WERI-Rb-1 (cell line): ENCODE measurements around the gene TSHZ2.
"Not testable (repeated sequence)": the region's sequence is repeated elsewhere in the genome, so short reads cannot be mapped to it uniquely, and the experiment has no call there.

Experiments
- DNase-seq: peaks from one replicate; pipeline ENCODE4 v3.0.0-alpha.2; 2020
- H3K27ac ChIP-seq: fragments of 250-450 bp; sonication (Bioruptor Pico); 2 replicates; pipeline ENCODE4 v1.5.1; 2020; ENCODE audit warnings: mild to moderate bottlenecking, moderate library complexity
- H3K27me3 ChIP-seq: fragments of 250-450 bp; sonication (Bioruptor Pico); 2 replicates; pipeline ENCODE4 v1.5.1; 2021; ENCODE audit warnings: mild to moderate bottlenecking, low read depth, moderate library complexity; ENCODE audit not compliant: insufficient read depth, severe bottlenecking
- H3K36me3 ChIP-seq: fragments of 250-450 bp; sonication (Bioruptor Pico); 2 replicates; pipeline ENCODE4 v1.5.1; 2020; ENCODE audit warnings: mild to moderate bottlenecking, moderate library complexity
- H3K4me3 ChIP-seq: 2 replicates; pipeline ENCODE4 v1.5.1; 2011; ENCODE audit warnings: low read depth, mild to moderate bottlenecking, control low read depth, low read length
- H3K9me3 ChIP-seq: fragments of 250-450 bp; sonication (Bioruptor Pico); 2 replicates; pipeline ENCODE4 v1.5.1; 2021; ENCODE audit warnings: mild to moderate bottlenecking, moderate library complexity; ENCODE audit not compliant: severe bottlenecking
- TF ChIP-seq, protein P1 (sequence below): IDR thresholded peaks from 2 replicates; pipeline ENCODE4 v1.5.1; 2011; ENCODE audit warnings: low read depth, mild to moderate bottlenecking, control low read depth, inconsistent platforms, low read length

Gene TSHZ2

DNA sequence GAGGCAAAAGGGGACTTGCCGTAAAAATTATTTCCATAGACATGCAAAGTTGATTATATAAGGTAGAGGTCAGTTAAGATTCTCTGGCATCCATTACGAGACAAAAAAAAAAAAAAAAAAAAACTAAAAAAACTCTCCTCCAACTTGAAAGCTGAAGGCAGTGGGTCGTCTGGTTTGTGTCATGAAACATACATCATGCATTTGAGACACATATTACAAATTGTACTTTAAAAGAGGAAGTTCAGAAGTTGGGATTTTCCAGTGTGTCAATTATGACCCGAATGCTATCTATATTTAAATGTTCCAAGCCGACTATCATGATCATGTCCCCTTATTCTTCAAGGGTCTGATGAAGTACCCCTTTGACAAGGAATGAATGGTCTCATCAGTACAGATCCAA is 496.4 kb downstream of the TSHZ2 start:
- DNase-seq, result no peak
- no peak overlapping the region for H3K27ac ChIP-seq
- H3K9me3 ChIP-seq, result no peaks in the 10 kb centered on the region
- H3K36me3 ChIP-seq, result no peaks in the 10 kb centered on the region
- TF ChIP-seq, protein P1, sequence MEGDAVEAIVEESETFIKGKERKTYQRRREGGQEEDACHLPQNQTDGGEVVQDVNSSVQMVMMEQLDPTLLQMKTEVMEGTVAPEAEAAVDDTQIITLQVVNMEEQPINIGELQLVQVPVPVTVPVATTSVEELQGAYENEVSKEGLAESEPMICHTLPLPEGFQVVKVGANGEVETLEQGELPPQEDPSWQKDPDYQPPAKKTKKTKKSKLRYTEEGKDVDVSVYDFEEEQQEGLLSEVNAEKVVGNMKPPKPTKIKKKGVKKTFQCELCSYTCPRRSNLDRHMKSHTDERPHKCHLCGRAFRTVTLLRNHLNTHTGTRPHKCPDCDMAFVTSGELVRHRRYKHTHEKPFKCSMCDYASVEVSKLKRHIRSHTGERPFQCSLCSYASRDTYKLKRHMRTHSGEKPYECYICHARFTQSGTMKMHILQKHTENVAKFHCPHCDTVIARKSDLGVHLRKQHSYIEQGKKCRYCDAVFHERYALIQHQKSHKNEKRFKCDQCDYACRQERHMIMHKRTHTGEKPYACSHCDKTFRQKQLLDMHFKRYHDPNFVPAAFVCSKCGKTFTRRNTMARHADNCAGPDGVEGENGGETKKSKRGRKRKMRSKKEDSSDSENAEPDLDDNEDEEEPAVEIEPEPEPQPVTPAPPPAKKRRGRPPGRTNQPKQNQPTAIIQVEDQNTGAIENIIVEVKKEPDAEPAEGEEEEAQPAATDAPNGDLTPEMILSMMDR, result no peak
- no peak overlapping the region for H3K4me3 ChIP-seq
- H3K27me3 ChIP-seq, result peaks cover 63% of the 10 kb centered on the region

DNA sequence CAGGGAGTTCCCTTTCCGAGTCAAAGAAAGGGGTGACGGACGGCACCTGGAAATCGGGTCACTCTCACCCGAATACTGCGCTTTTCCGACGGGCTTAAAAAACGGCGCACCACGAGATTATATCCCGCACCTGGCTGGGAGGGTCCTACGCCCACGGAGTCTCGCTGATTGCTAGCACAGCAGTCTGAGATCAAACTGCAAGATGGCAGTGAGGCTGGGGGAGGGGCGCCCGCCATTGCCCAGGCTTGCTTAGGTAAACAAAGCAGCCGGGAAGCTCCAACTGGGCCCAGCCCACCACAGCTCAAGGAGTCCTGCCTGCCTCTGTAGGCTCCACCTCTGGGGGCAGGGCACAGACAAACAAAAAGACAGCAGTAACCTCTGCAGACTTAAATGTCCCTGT is 500.7 kb downstream of the TSHZ2 start:
- H3K4me3 ChIP-seq, H3K9me3 ChIP-seq, H3K27ac ChIP-seq, H3K36me3 ChIP-seq, DNase-seq: not testable (repeated sequence)
- H3K27me3 ChIP-seq, result peaks cover 33% of the 10 kb centered on the region

DNA sequence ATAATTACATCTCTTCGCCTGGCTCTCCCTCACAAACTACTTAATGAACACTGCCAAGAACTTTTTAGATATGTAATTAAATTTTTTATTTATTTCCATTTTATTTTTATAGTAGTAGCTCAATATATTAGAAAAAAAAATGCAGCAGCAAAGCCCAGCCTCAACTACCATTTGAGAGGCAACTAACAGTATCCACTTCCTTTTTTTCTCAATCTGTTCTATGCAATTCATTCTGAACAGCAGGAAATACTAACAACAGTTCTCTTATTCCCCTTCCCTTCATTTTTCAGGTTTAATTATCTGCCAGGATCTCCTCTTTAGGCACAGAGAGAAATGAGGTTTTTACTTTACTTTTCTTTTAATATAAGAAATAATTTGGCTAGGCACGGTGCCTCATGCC is 508.8 kb downstream of the TSHZ2 start:
- H3K9me3 ChIP-seq, result peaks cover 2% of the 10 kb centered on the region
- TF ChIP-seq, protein P1, result no peak
- no peak overlapping the region for H3K27ac ChIP-seq
- H3K36me3 ChIP-seq, result no peaks in the 10 kb centered on the region
- H3K27me3 ChIP-seq, result peaks cover 36% of the 10 kb centered on the region
- DNase-seq, result no peak
- H3K4me3 ChIP-seq, result no peak overlapping the region

DNA sequence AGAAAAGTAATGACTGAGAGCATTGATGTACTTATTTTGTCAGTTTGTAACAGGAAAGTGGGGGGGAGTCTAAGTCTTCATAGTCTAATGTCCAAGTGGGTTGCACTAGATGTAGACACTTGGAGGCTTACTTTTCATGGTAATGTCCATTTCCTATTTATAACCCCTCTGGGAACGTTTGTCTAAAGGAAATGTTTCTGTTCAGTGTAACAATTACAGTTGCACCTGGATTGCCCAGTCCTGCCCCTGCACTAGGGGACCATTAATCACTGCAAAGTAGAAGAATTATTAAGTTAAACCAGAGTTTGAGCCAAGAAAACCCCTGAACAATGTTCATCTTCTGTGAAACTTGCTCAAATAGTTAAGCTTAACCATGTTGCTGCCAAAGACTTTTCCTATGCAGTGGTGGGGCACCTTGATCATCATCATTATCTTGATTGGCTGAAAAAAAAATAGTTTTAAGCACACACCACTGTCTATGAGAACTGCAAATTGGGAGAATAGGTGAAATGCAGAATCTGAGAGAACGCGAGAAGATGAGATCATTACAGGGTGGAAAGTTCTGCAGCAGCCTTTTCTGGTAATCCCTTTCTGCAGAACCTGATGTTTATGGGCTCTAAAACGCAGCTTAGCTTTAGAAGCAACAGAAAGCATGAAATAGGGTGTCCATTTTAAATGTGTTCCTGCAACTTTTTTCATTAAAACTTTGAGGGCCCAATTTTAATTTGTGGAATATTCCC is 515.5 kb downstream of the TSHZ2 start:
- TF ChIP-seq, protein P1, result no peak
- H3K36me3 ChIP-seq, result no peaks in the 10 kb centered on the region
- H3K27ac ChIP-seq, result no peak overlapping the region
- H3K4me3 ChIP-seq, result no peak overlapping the region
- H3K27me3 ChIP-seq, result peaks cover 51% of the 10 kb centered on the region
- no peak for DNase-seq
- H3K9me3 ChIP-seq, result peaks cover 2% of the 10 kb centered on the region

DNA sequence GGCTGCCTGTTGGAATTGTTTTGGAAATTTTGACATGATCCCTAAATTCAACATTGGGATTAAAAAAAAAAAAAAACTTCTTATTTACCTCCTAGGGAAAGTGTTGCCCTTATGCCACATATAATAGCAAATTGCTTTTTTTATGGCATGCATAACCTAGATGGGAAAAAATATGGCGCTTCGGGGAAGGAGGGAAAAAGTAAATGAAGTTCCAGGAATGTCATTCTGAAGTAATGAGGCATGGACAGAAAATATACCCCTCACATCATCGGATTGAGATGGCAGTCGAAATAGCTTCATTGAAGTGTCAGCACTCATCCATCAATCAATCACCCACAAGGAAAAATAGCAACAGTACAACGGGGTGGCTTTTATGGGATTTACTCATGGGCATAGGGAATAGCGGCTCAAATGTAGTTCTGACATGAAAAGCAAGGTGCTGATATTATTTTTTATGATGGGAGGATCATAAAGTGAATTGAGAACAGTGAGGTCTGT is 516.7 kb downstream of the TSHZ2 start:
- TF ChIP-seq, protein P1, result no peak
- Histone ChIP-seq H3K27ac (no peak overlapping the region), H3K36me3 (no peaks in the 10 kb centered on the region), H3K4me3 (no peak overlapping the region), H3K9me3 (peaks cover 2% of the 10 kb centered on the region), H3K27me3 (peaks cover 44% of the 10 kb centered on the region)
- no peak for DNase-seq

DNA sequence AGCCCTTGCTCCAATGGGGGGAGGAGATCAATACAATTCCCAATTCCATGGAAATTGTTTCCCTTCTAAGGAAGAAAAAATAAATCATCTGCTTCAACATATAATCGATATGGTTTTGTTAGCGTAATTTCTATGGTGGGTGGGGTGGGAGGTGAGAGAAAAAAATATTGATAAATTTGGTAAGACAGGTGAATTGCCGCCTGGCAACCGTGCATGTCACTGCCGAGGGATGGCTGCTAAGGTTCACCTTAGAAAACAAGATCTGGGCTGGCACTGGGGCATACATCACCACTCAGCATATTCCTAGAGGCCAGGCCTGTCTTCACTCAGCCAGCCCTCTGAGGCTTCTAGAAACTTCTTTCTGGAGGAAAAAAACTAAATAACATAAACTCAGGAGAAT is 517.4 kb downstream of the TSHZ2 start:
- Histone ChIP-seq H3K27me3 (peaks cover 40% of the 10 kb centered on the region), H3K27ac (no peak overlapping the region), H3K9me3 (peaks cover 1% of the 10 kb centered on the region), H3K36me3 (no peaks in the 10 kb centered on the region), H3K4me3 (no peak overlapping the region)
- TF ChIP-seq, protein P1, result no peak
- no peak for DNase-seq
